ENCODE results near the gene POLR1A.

Gene POLR1A

GRCh38 chr2:85983766-85984165, 121.9 kb downstream of the POLR1A start:
- Histone ChIP-seq H3K27me3 (ENCODE audit: insufficient read depth, low read length, poor library complexity) (no peaks in the 10 kb centered on the region), H2AFZ (ENCODE audit: low read depth, low read length) (no peak overlapping the region), H4K20me1 (ENCODE audit: insufficient read depth, low read length) (no peaks in the 10 kb centered on the region), H3K9me3 (ENCODE audit: insufficient read depth, low read length, severe bottlenecking) (no peaks in the 10 kb centered on the region), H3K4me1 (ENCODE audit: insufficient read depth, low read length) (no peaks in the 10 kb centered on the region), H3K4me3 (ENCODE audit: low read depth in 1 of 2, low read length in 2 of 2) (no peak overlapping the region), H3K4me2 (ENCODE audit: insufficient read depth, low read length) (no peak overlapping the region), H3K27ac (ENCODE audit: low read length) (no peak overlapping the region), H3K36me3 (ENCODE audit: insufficient read depth, low read length) (no peaks in the 10 kb centered on the region), H3K79me2 (ENCODE audit: insufficient read depth, low read length) (no peaks in the 10 kb centered on the region), H3K9ac (ENCODE audit: low read depth, low read length) (no peak overlapping the region)
- ATAC-seq (ENCODE audit: insufficient read depth, low read depth) (no peak), DNase-seq (no peak)
- no peak for TF ChIP-seq EZH2 (IDR thresholded peaks at IDR 0.05; ENCODE audit: borderline replicate concordance, low read depth, low read length, severe bottlenecking)
- no peak for TF ChIP-seq CTCF (IDR thresholded peaks at IDR 0.05; ENCODE audit: borderline replicate concordance, extremely low read depth, low read length, poor library complexity, severe bottlenecking)

GRCh38 chr2:85981579-85982247, 124.0 kb downstream of the POLR1A start:
- ATAC-seq (ENCODE audit: insufficient read depth, low read depth) (no peak), DNase-seq (no peak)
- no peaks in the 10 kb centered on the region for H3K4me1 ChIP-seq (ENCODE audit: insufficient read depth, low read length)

GRCh38 chr2:85978883-85979780, 126.6 kb downstream of the POLR1A start:
- H3K4me3 ChIP-seq (ENCODE audit: low read depth in 1 of 2, low read length in 2 of 2) = no peak overlapping the region
- H3K9me3 ChIP-seq (ENCODE audit: insufficient read depth, low read length, severe bottlenecking) = no peaks in the 10 kb centered on the region
- DNase-seq (no peak), ATAC-seq (ENCODE audit: insufficient read depth, low read depth) (no peak)
- TF ChIP-seq EZH2 (IDR thresholded peaks at IDR 0.05; ENCODE audit: borderline replicate concordance, low read depth, low read length, severe bottlenecking) = no peak
- TF ChIP-seq CTCF (IDR thresholded peaks at IDR 0.05; ENCODE audit: borderline replicate concordance, extremely low read depth, low read length, poor library complexity, severe bottlenecking) = no peak
- no peaks in the 10 kb centered on the region for H3K4me1 ChIP-seq (ENCODE audit: insufficient read depth, low read length)
- H3K4me2 ChIP-seq (ENCODE audit: insufficient read depth, low read length) = no peak overlapping the region
- no peaks in the 10 kb centered on the region for H3K27me3 ChIP-seq (ENCODE audit: insufficient read depth, low read length, poor library complexity)
- no peaks in the 10 kb centered on the region for H3K79me2 ChIP-seq (ENCODE audit: insufficient read depth, low read length)
- H4K20me1 ChIP-seq (ENCODE audit: insufficient read depth, low read length) = no peaks in the 10 kb centered on the region
- no peak overlapping the region for H3K9ac ChIP-seq (ENCODE audit: low read depth, low read length)
- no peak overlapping the region for H2AFZ ChIP-seq (ENCODE audit: low read depth, low read length)
- no peaks in the 10 kb centered on the region for H3K36me3 ChIP-seq (ENCODE audit: insufficient read depth, low read length)
- no peak overlapping the region for H3K27ac ChIP-seq (ENCODE audit: low read length)

More at GRCh38 chr2:85981579-85982247, 124.0 kb downstream of the POLR1A start:
- no peak overlapping the region for H3K27ac ChIP-seq (ENCODE audit: low read length)
- no peak overlapping the region for H2AFZ ChIP-seq (ENCODE audit: low read depth, low read length)
- no peak overlapping the region for H3K4me3 ChIP-seq (ENCODE audit: low read depth in 1 of 2, low read length in 2 of 2)
- H3K9ac ChIP-seq (ENCODE audit: low read depth, low read length) = no peak overlapping the region
- H4K20me1 ChIP-seq (ENCODE audit: insufficient read depth, low read length) = no peaks in the 10 kb centered on the region
- no peaks in the 10 kb centered on the region for H3K27me3 ChIP-seq (ENCODE audit: insufficient read depth, low read length, poor library complexity)
- H3K4me2 ChIP-seq (ENCODE audit: insufficient read depth, low read length) = no peak overlapping the region
- no peaks in the 10 kb centered on the region for H3K36me3 ChIP-seq (ENCODE audit: insufficient read depth, low read length)
- no peaks in the 10 kb centered on the region for H3K79me2 ChIP-seq (ENCODE audit: insufficient read depth, low read length)
- no peaks in the 10 kb centered on the region for H3K9me3 ChIP-seq (ENCODE audit: insufficient read depth, low read length, severe bottlenecking)
- TF ChIP-seq EZH2 (IDR thresholded peaks at IDR 0.05; ENCODE audit: borderline replicate concordance, low read depth, low read length, severe bottlenecking) (no peak), CTCF (IDR thresholded peaks at IDR 0.05; ENCODE audit: borderline replicate concordance, extremely low read depth, low read length, poor library complexity, severe bottlenecking) (no peak)

Measured in DND-41 (cell line).